Keratinocyte (primary cell): ENCODE data around the gene LRRC10B. TPM values are rescaled to one million over a fixed set of nuclear protein-coding genes. Genes with fewer than 3 reads are reported as not detected.

Experiments
- DNase-seq: peaks from one replicate; pipeline ENCODE4 v3.0.0-alpha.2; 2011; ENCODE audit warnings: low read depth, missing footprints, low spot score
- FAIRE-seq: peaks from 2 replicates; lab custom pipeline; 2011; peaks lifted over from hg19 to GRCh38; lab: Jason Lieb, UNC
- H2AFZ ChIP-seq: 2 replicates; pipeline ENCODE4 v1.6.0; 2012; ENCODE audit warnings: low read length, control low read depth, inconsistent platforms; ENCODE audit not compliant: control insufficient read depth
- H3K27ac ChIP-seq: 2 replicates; pipeline ENCODE4 v1.5.1; 2011; ENCODE audit warnings: low read length; ENCODE audit not compliant: control insufficient read depth, insufficient read depth
- H3K27me3 ChIP-seq: 3 replicates; pipeline ENCODE4 v1.6.0; 2011; ENCODE audit warnings: low read length; ENCODE audit not compliant: control insufficient read depth, insufficient read depth; ENCODE audit errors: extremely low read depth
- H3K36me3 ChIP-seq, 2 experiments: 2 replicates in 1 of 2; 3 replicates in 1 of 2; pipeline ENCODE4 v1.5.1; 2011; ENCODE audit warnings: low read length in 2 of 2, mild to moderate bottlenecking in 1 of 2; ENCODE audit not compliant: control insufficient read depth in 2 of 2, insufficient read depth in 2 of 2; ENCODE audit errors: extremely low read depth in 1 of 2
- H3K4me1 ChIP-seq: 3 replicates; pipeline ENCODE4 v1.5.1; 2011; ENCODE audit warnings: low read length; ENCODE audit not compliant: control insufficient read depth, insufficient read depth; ENCODE audit errors: extremely low read depth
- H3K4me2 ChIP-seq: 3 replicates; pipeline ENCODE4 v1.6.0; 2011; ENCODE audit warnings: low read depth, low read length; ENCODE audit not compliant: control insufficient read depth, insufficient read depth; ENCODE audit errors: extremely low read depth
- H3K4me3 ChIP-seq, 3 experiments: fragments of 200-600 bp in 1 of 3; sonication (generic) in 1 of 3; 2 replicates in 2 of 3; 3 replicates in 1 of 3; pipeline ENCODE4 v1.5.1; 2011 to 2016; ENCODE audit warnings: low read length in 3 of 3, mild to moderate bottlenecking in 3 of 3, control low read depth in 2 of 3, inconsistent platforms in 1 of 3, low read depth in 1 of 3, mixed read lengths in 1 of 3, mixed run types in 1 of 3, moderate library complexity in 1 of 3; ENCODE audit not compliant: control insufficient read depth in 2 of 3, insufficient read depth in 2 of 3; ENCODE audit errors: extremely low read depth in 1 of 3
- H3K79me2 ChIP-seq: 2 replicates; pipeline ENCODE4 v1.6.0; 2012; ENCODE audit warnings: low read length; ENCODE audit not compliant: control insufficient read depth, insufficient read depth
- H3K9ac ChIP-seq: 3 replicates; pipeline ENCODE4 v1.6.0; 2011; ENCODE audit warnings: low read length; ENCODE audit not compliant: control insufficient read depth, insufficient read depth; ENCODE audit errors: extremely low read depth
- H3K9me1 ChIP-seq: 3 replicates; pipeline ENCODE4 v1.6.0; 2011; ENCODE audit warnings: low read length; ENCODE audit not compliant: control insufficient read depth, insufficient read depth; ENCODE audit errors: extremely low read depth
- H3K9me3 ChIP-seq: 2 replicates; pipeline ENCODE4 v1.5.1; 2012; ENCODE audit warnings: low read depth, low read length; ENCODE audit not compliant: control insufficient read depth
- H4K20me1 ChIP-seq: 3 replicates; pipeline ENCODE4 v1.6.0; 2011; ENCODE audit warnings: low read length; ENCODE audit not compliant: control insufficient read depth, insufficient read depth; ENCODE audit errors: extremely low read depth
- EZH2 ChIP-seq: IDR thresholded peaks from one replicate; pipeline ENCODE4 v1.6.1; 2012; ENCODE audit warnings: inconsistent platforms, mild to moderate bottlenecking, low read length, moderate library complexity
- dilution Hi-C: fragments of 300-500 bp; cut with MboI; formaldehyde crosslinking; loops from one replicate; pipeline ENCODE4 v1.7.0; 2020; ENCODE audit warnings: low sequenced_read_pairs; ENCODE audit not compliant: extremely low pct_ligation_motif_present
- polyA plus RNA-seq, 5 experiments: library from polyadenylated mRNA; depleted of rRNA in 3 of 5; stranded (reverse) in 3 of 5; stranded (forward) in 1 of 5; unstranded in 1 of 5; fragments of >200 nt; gene quantifications; 1 replicate in 1 of 5; 2 replicates in 3 of 5; 3 replicates in 1 of 5; pipeline versions ENCODE4 v1.2.1 to v1.2.3, GENCODE V29; 2011 to 2012; ENCODE audit warnings: missing spikeins in 2 of 5, low read depth in 1 of 5, low replicate concordance in 1 of 5
- TF ChIP-seq, protein P1 (sequence below), 3 experiments: IDR thresholded peaks in 1 of 3; conservative IDR thresholded peaks in 1 of 3; optimal IDR thresholded peaks in 1 of 3; 2 replicates in 2 of 3; 3 replicates in 1 of 3; pipeline versions ENCODE3 to v1.5.1; 2011; ENCODE audit warnings: low read length in 3 of 3, mild to moderate bottlenecking in 3 of 3, moderate library complexity in 2 of 3, control low read depth in 1 of 3, inconsistent platforms in 1 of 3; ENCODE audit not compliant: insufficient read depth in 2 of 3; ENCODE audit errors: extremely low read depth in 1 of 3

Gene LRRC10B
- polyA plus RNA-seq, 1 donor (not counting 4 experiments of a cell fraction or from before 2014, with no cell fraction given) = not detected

DNA sequence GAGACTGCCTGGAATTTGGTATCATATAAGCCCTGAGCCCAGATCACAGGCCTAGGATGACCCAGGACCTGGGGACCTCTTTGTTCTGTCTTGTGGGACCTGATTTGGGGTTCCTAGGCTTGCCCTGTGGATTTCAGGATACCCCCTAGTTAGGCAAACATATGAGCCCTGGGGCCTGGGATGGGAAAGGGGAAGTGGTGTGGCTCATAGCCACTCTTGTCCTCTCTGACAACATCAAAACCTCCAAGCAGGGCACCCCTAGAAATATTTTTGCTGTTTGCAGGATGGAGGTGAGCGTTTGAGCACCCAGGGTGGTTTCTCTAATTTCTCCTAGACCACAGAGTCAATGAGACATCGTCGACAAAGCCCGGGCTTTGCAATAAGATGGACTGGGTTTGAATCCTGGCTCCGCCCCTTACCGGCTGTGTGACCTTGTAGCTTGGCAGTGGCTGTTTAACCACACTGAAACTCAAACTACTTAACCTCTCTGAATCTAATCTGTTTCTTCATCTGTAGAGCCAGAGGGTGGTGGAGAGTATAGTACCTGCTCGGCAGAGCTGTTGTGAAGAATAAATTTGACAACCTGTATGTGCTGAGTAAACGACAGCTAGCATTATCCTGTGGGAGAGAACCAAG, 5.3 kb upstream of the LRRC10B start:
- H3K9ac ChIP-seq = no peak overlapping the region
- no peak overlapping the region for H2AFZ ChIP-seq
- TF ChIP-seq EZH2 = no peak
- TF ChIP-seq, protein P1, sequence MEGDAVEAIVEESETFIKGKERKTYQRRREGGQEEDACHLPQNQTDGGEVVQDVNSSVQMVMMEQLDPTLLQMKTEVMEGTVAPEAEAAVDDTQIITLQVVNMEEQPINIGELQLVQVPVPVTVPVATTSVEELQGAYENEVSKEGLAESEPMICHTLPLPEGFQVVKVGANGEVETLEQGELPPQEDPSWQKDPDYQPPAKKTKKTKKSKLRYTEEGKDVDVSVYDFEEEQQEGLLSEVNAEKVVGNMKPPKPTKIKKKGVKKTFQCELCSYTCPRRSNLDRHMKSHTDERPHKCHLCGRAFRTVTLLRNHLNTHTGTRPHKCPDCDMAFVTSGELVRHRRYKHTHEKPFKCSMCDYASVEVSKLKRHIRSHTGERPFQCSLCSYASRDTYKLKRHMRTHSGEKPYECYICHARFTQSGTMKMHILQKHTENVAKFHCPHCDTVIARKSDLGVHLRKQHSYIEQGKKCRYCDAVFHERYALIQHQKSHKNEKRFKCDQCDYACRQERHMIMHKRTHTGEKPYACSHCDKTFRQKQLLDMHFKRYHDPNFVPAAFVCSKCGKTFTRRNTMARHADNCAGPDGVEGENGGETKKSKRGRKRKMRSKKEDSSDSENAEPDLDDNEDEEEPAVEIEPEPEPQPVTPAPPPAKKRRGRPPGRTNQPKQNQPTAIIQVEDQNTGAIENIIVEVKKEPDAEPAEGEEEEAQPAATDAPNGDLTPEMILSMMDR (optimal IDR thresholded peaks at IDR 0.05 in 1 of 3, IDR thresholded peaks at IDR 0.05 in 1 of 3, conservative IDR thresholded peaks at IDR 0.05 in 1 of 3; ENCODE audit: extremely low read depth in 1 of 3, insufficient read depth in 2 of 3, low read length in 3 of 3) = no peak
- no peaks in the 10 kb centered on the region for H3K4me1 ChIP-seq
- no peak for DNase-seq
- H3K4me2 ChIP-seq = no peak overlapping the region
- no peaks in the 10 kb centered on the region for H3K79me2 ChIP-seq
- H3K27ac ChIP-seq = no peak overlapping the region
- H3K27me3 ChIP-seq = peaks cover 28% of the 10 kb centered on the region
- H3K4me3 ChIP-seq = no peak overlapping the region
- H3K9me1 ChIP-seq = no peaks in the 10 kb centered on the region
- H3K9me3 ChIP-seq = no peaks in the 10 kb centered on the region
- dilution Hi-C loops = no loop called here
- FAIRE-seq = no peak
- H4K20me1 ChIP-seq = no peaks in the 10 kb centered on the region
- H3K36me3 ChIP-seq = no peaks in the 10 kb centered on the region

GRCh38 chr11:61505106-61505505, 3.4 kb upstream of the LRRC10B start:
- H3K4me1 ChIP-seq = no peaks in the 10 kb centered on the region
- FAIRE-seq = no peak
- H3K9ac ChIP-seq = no peak overlapping the region
- H3K4me3 ChIP-seq = no peak overlapping the region
- TF ChIP-seq, protein P1 (optimal IDR thresholded peaks at IDR 0.05 in 1 of 3, IDR thresholded peaks at IDR 0.05 in 1 of 3, conservative IDR thresholded peaks at IDR 0.05 in 1 of 3; ENCODE audit: extremely low read depth in 1 of 3, insufficient read depth in 2 of 3, low read length in 3 of 3) = no peak
- TF ChIP-seq EZH2 = no peak
- H3K27ac ChIP-seq = no peak overlapping the region
- H3K9me3 ChIP-seq = no peaks in the 10 kb centered on the region
- H3K9me1 ChIP-seq = no peaks in the 10 kb centered on the region
- no peaks in the 10 kb centered on the region for H3K79me2 ChIP-seq
- dilution Hi-C loops = no loop called here
- H3K4me2 ChIP-seq = no peak overlapping the region
- no peak overlapping the region for H2AFZ ChIP-seq
- peaks cover 39% of the 10 kb centered on the region for H3K27me3 ChIP-seq
- H4K20me1 ChIP-seq = no peaks in the 10 kb centered on the region
- DNase-seq = no peak
- no peaks in the 10 kb centered on the region for H3K36me3 ChIP-seq
